Aorta (tissue), 5 donors: ENCODE results near the gene AKAP6. TPM values are rescaled to one million over a fixed set of nuclear protein-coding genes. Genes with fewer than 3 reads are reported as not detected.
"Not testable (repeated sequence)": the region's sequence is repeated elsewhere in the genome, so short reads cannot be mapped to it uniquely, and the experiment has no call there.

ENCODE experiments used
- ATAC-seq: fragments of 200-7000 bp; cut with Tn5 transposase; one replicate; pipeline ENCODE4 v1.9.1; 2022; ENCODE audit warnings: moderate library complexity; ENCODE audit not compliant: low FRiP score
- DNase-seq, 2 donors: peaks; one replicate each; pipeline ENCODE4 v3.0.0-alpha.2; 2020
- H3K27ac ChIP-seq, 2 donors: one replicate each; pipeline ENCODE4 v1.5.1; 2013; ENCODE audit warnings: low read length in 2 of 2, mild to moderate bottlenecking in 2 of 2, moderate library complexity in 2 of 2, control low read depth in 1 of 2, inconsistent platforms in 1 of 2, low read depth in 1 of 2
- H3K27me3 ChIP-seq, 2 donors: one replicate each; pipeline ENCODE4 v1.6.1; 2013; ENCODE audit warnings: control low read depth in 1 of 2, low read length in 1 of 2, mild to moderate bottlenecking in 1 of 2, moderate library complexity in 1 of 2; ENCODE audit not compliant: insufficient read depth in 2 of 2, control insufficient read depth in 1 of 2
- H3K36me3 ChIP-seq, 2 donors: one replicate each; pipeline ENCODE4 v1.6.1; 2013; ENCODE audit warnings: control low read depth in 1 of 2, low read length in 1 of 2, mild to moderate bottlenecking in 1 of 2; ENCODE audit not compliant: insufficient read depth in 2 of 2, control insufficient read depth in 1 of 2
- H3K4me1 ChIP-seq, 2 donors: one replicate each; pipeline ENCODE4 v1.6.1; 2013; ENCODE audit warnings: low read length in 2 of 2, control low read depth in 1 of 2, mild to moderate bottlenecking in 1 of 2, moderate library complexity in 1 of 2; ENCODE audit not compliant: insufficient read depth in 2 of 2, control insufficient read depth in 1 of 2
- H3K4me3 ChIP-seq, 2 donors: one replicate each; pipeline ENCODE4 v1.5.1; 2013; ENCODE audit warnings: low read length in 2 of 2, control low read depth in 1 of 2, mild to moderate bottlenecking in 1 of 2
- H3K9me3 ChIP-seq: one replicate; pipeline ENCODE4 v1.6.1; 2013; ENCODE audit warnings: mild to moderate bottlenecking, low read length; ENCODE audit not compliant: control insufficient read depth
- WGBS, 2 donors: extraction: QIAGEN DNeasy Blood & Tissue Kit; methylation state at CpG; one replicate each; pipeline ENCODE4 v1.1.7; 2013; 5-methylcytosine and 5-hydroxymethylcytosine counted together
- intact Hi-C, 2 donors: fragments of 100-400 bp; cut with DNase I; formaldehyde crosslinking; loops; one replicate each; pipeline versions ENCODE4 v1.14.2 to v1.15.0; 2022
- polyA plus RNA-seq, 2 donors: library from polyadenylated mRNA; stranded (reverse); fragments of 200-250 nt; gene quantifications; one replicate each; pipeline ENCODE4 v1.2.3, GENCODE V29; 2013
- total RNA-seq, 2 donors: library from RNA; stranded (reverse); fragmentation: NEBNext Ultra II Directional; extraction: Animal tissue kit (Norgen Biotek cat#: 25700); gene quantifications; one replicate each; pipeline ENCODE4 v1.2.1, GENCODE V29; 2021
- donor health status: healthy with polysubstance abuse.
- donor health status: Bipolar disorder and iron deficiency.
- donor health status: DM: no; HTN: no; CAD: no.
- donor health status: DM: no; HTN: no; CAD: no.
- donor health status: DM: yes; HTN: yes; CAD: no.

The AKAP6 gene
- total and polyA plus RNA-seq, 4 donors: 7.4 to 211 (median 46.6) TPM

DNA sequence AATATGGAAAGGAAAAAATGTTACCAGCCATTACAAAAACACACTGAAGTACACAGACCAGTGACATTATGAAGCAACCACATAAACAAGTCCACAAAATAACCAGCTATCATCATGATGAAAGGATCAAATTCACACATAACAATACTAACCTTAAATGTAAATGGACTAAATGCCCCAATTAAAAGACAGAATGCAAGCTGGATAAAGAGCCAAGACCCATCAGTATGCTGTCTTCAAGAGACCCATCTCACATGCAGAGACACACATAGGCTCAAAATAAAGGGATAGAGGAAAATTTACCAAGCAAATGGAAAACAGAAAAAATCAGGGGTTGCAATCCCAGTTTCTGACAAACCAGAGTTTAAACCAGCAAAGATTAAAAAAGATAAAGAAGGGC lies 463.9 kb downstream of the AKAP6 start:
- H3K4me3 ChIP-seq, H3K4me1 ChIP-seq, intact Hi-C loops, H3K9me3 ChIP-seq, ATAC-seq, DNase-seq, H3K27me3 ChIP-seq, H3K27ac ChIP-seq, H3K36me3 ChIP-seq: not testable (repeated sequence)

- intact Hi-C loops: no loop called here
These were observed 471.2 kb downstream of the AKAP6 start for GRCh38 chr14:32800320-32800719.

GRCh38 chr14:32802295-32802694 lies 473.2 kb downstream of the AKAP6 start:
- intact Hi-C loops: no loop called here
- WGBS, 2 donors: 95 to 98% methylated on average over 1 of the region's 1 CpG
- Histone ChIP-seq H3K27me3 (no peaks in the 10 kb centered on the region), H3K4me3 (no peak overlapping the region), H3K27ac (no peak overlapping the region), H3K36me3 (no peaks in the 10 kb centered on the region), H3K4me1 (no peaks in the 10 kb centered on the region), H3K9me3 (peaks cover 2% of the 10 kb centered on the region)
- DNase-seq (no peak), ATAC-seq (no peak)

More at GRCh38 chr14:32800320-32800719, 471.2 kb downstream of the AKAP6 start:
- Histone ChIP-seq H3K27me3 (no peaks in the 10 kb centered on the region), H3K9me3 (peaks cover 2% of the 10 kb centered on the region), H3K4me3 (no peak overlapping the region), H3K4me1 (no peaks in the 10 kb centered on the region), H3K36me3 (no peaks in the 10 kb centered on the region), H3K27ac (no peak overlapping the region)
- no peak for ATAC-seq
- DNase-seq: no peak
- WGBS, 2 donors: 85 to 97% methylated on average over 1 of the region's 1 CpG

- WGBS, 2 donors: 90% methylated on average over 2 of the region's 2 CpGs
- intact Hi-C loops: no loop called here
- H3K4me1 ChIP-seq: peaks cover 0 to 4% of the 10 kb centered on the region in 2 donors
- H3K36me3 ChIP-seq: no peaks in the 10 kb centered on the region
- no peaks in the 10 kb centered on the region for H3K27me3 ChIP-seq
- peaks cover 2% of the 10 kb centered on the region for H3K9me3 ChIP-seq
- ATAC-seq: no peak
- H3K4me3 ChIP-seq: no peak overlapping the region
- DNase-seq: no peak
- no peak overlapping the region for H3K27ac ChIP-seq
These were observed 476.9 kb downstream of the AKAP6 start for GRCh38 chr14:32805979-32806378.

GRCh38 chr14:32808644-32809043 lies 479.5 kb downstream of the AKAP6 start:
- Histone ChIP-seq H3K4me3 (peak overlapping the region in 1 of 2 donors; percentile 59), H3K4me1 (peaks cover 2 to 11% of the 10 kb centered on the region in 2 donors), H3K27ac (no peak overlapping the region), H3K27me3 (no peaks in the 10 kb centered on the region), H3K9me3 (peaks cover 2% of the 10 kb centered on the region), H3K36me3 (no peaks in the 10 kb centered on the region)
- intact Hi-C loops: no loop called here
- 5 to 6% methylated on average over 4 of the region's 4 CpGs for WGBS, 2 donors
- DNase-seq: no peak
- ATAC-seq: no peak

DNA sequence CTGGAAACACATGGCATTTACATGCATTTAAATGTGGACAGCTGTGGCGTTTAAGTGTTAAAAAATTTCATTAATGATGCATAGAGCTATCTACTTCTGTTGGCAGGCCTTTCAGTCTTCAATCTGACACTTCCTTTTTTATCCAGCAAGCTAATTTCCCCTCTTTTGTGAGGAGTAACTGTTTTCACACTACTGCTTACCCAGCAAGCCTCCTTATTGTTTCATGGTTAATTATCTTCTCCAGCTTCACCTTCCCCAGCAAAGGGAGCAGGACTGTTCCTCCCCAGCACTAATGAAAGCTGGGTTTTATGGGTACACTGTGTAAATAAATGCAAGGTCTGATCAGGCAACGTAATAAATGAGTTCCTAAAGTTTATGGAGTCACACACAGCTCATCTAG lies 480.2 kb downstream of the AKAP6 start:
- intact Hi-C loops: no loop called here
- Histone ChIP-seq H3K9me3 (no peaks in the 10 kb centered on the region), H3K4me1 (peaks cover 2 to 11% of the 10 kb centered on the region in 2 donors), H3K36me3 (no peaks in the 10 kb centered on the region), H3K27ac (no peak overlapping the region), H3K4me3 (no peak overlapping the region), H3K27me3 (no peaks in the 10 kb centered on the region)
- DNase-seq: no peak
- ATAC-seq: no peak
- 80 to 85% methylated on average over 2 of the region's 2 CpGs for WGBS, 2 donors

- Histone ChIP-seq H3K27me3 (no peaks in the 10 kb centered on the region), H3K27ac (no peak overlapping the region), H3K4me1 (peaks cover 2 to 11% of the 10 kb centered on the region in 2 donors), H3K9me3 (no peaks in the 10 kb centered on the region), H3K36me3 (no peaks in the 10 kb centered on the region), H3K4me3 (no peak overlapping the region)
- ATAC-seq (no peak), DNase-seq (no peak)
- intact Hi-C loops: no loop called here
- 22 to 24% methylated on average over 4 of the region's 4 CpGs for WGBS, 2 donors
These were observed 484.3 kb downstream of the AKAP6 start for GRCh38 chr14:32813401-32813800.

- Histone ChIP-seq H3K4me3 (no peak overlapping the region), H3K27ac (no peak overlapping the region), H3K27me3 (no peaks in the 10 kb centered on the region), H3K4me1 (peaks cover 2 to 9% of the 10 kb centered on the region in 2 donors), H3K36me3 (no peaks in the 10 kb centered on the region), H3K9me3 (no peaks in the 10 kb centered on the region)
- 63% methylated on average over 1 of the region's 1 CpG for WGBS, 2 donors
- ATAC-seq: no peak
- intact Hi-C loops: no loop called here
- DNase-seq: no peak
These were observed 485.6 kb downstream of the AKAP6 start for GRCh38 chr14:32814721-32815120.

GRCh38 chr14:32816588-32816987 lies 487.5 kb downstream of the AKAP6 start:
- ATAC-seq: no peak
- H3K36me3 ChIP-seq: peaks cover 2% of the 10 kb centered on the region in 2 donors
- no peak overlapping the region for H3K4me3 ChIP-seq
- DNase-seq: no peak
- no peaks in the 10 kb centered on the region for H3K27me3 ChIP-seq
- peaks cover 3 to 12% of the 10 kb centered on the region in 2 donors for H3K4me1 ChIP-seq
- no peak overlapping the region for H3K27ac ChIP-seq
- no peaks in the 10 kb centered on the region for H3K9me3 ChIP-seq
- intact Hi-C loops: no loop called here
